Astrocyte (in vitro differentiated cells and primary cell): ENCODE measurements around the gene ERGIC3. TPM values are rescaled to one million over a fixed set of nuclear protein-coding genes. Genes with fewer than 3 reads are reported as not detected.

Source experiments
- DNase-seq: peaks from one replicate; pipeline ENCODE4 v3.0.0-alpha.2; 2010; ENCODE audit warnings: low read depth
- FAIRE-seq: peaks from 2 replicates; lab custom pipeline; 2011; peaks lifted over from hg19 to GRCh38; lab: Jason Lieb, UNC
- H2AFZ ChIP-seq: 2 replicates; pipeline ENCODE4 v1.6.0; 2012; ENCODE audit warnings: low read depth, low read length, inconsistent platforms
- H3K27ac ChIP-seq: 2 replicates; pipeline ENCODE4 v1.5.1; 2011; ENCODE audit warnings: low read depth, low read length, inconsistent platforms
- H3K27me3 ChIP-seq: 2 replicates; pipeline ENCODE4 v1.6.0; 2011; ENCODE audit warnings: low read length, inconsistent platforms; ENCODE audit not compliant: insufficient read depth
- H3K36me3 ChIP-seq: 2 replicates; pipeline ENCODE4 v1.5.1; 2011; ENCODE audit warnings: low read length, inconsistent platforms; ENCODE audit not compliant: insufficient read depth
- H3K4me1 ChIP-seq: 2 replicates; pipeline ENCODE4 v1.5.1; 2011; ENCODE audit warnings: low read length, inconsistent platforms; ENCODE audit not compliant: insufficient read depth
- H3K4me2 ChIP-seq: 2 replicates; pipeline ENCODE4 v1.6.0; 2012; ENCODE audit warnings: low read length, inconsistent platforms
- H3K4me3 ChIP-seq: 2 replicates; pipeline ENCODE4 v1.5.1; 2011; ENCODE audit warnings: low read depth, mild to moderate bottlenecking, low read length, inconsistent platforms; ENCODE audit not compliant: insufficient read depth
- H3K79me2 ChIP-seq: 2 replicates; pipeline ENCODE4 v1.6.0; 2012; ENCODE audit warnings: mild to moderate bottlenecking, low read length, inconsistent platforms; ENCODE audit not compliant: insufficient read depth
- H3K9ac ChIP-seq: 2 replicates; pipeline ENCODE4 v1.6.0; 2012; ENCODE audit warnings: mild to moderate bottlenecking, low read length, inconsistent platforms
- H3K9me3 ChIP-seq: 2 replicates; pipeline ENCODE4 v1.5.1; 2012; ENCODE audit warnings: low read depth, mild to moderate bottlenecking, low read length, inconsistent platforms; ENCODE audit not compliant: insufficient read depth
- H4K20me1 ChIP-seq: 2 replicates; pipeline ENCODE4 v1.6.0; 2012; ENCODE audit warnings: low read length, inconsistent platforms; ENCODE audit not compliant: insufficient read depth
- H3K27ac Mint-ChIP-seq: one replicate; pipeline ENCODE4 v1.8.0; 2021; ENCODE audit warnings: mild to moderate bottlenecking, mixed read lengths; ENCODE audit not compliant: unreplicated experiment
- H3K27me3 Mint-ChIP-seq: one replicate; pipeline ENCODE4 v1.8.0; 2021; ENCODE audit warnings: low read depth, mixed read lengths; ENCODE audit not compliant: unreplicated experiment
- H3K36me3 Mint-ChIP-seq: one replicate; pipeline ENCODE4 v1.8.0; 2021; ENCODE audit warnings: low read depth, mixed read lengths; ENCODE audit not compliant: unreplicated experiment
- H3K4me1 Mint-ChIP-seq: one replicate; pipeline ENCODE4 v1.8.0; 2021; ENCODE audit warnings: low read depth, mixed read lengths; ENCODE audit not compliant: unreplicated experiment
- H3K4me3 Mint-ChIP-seq: one replicate; pipeline ENCODE4 v1.8.0; 2021; ENCODE audit warnings: mild to moderate bottlenecking, moderate library complexity, mixed read lengths; ENCODE audit not compliant: unreplicated experiment
- H3K9me3 Mint-ChIP-seq: one replicate; pipeline ENCODE4 v1.8.0; 2021; ENCODE audit warnings: mild to moderate bottlenecking, mixed read lengths; ENCODE audit not compliant: unreplicated experiment
- CTCF ChIP-seq: IDR thresholded peaks from 2 replicates; pipeline ENCODE4 v1.5.1; 2011; ENCODE audit warnings: low read depth, mild to moderate bottlenecking, inconsistent platforms, low read length, moderate library complexity; ENCODE audit not compliant: insufficient read depth
- EZH2 ChIP-seq: IDR thresholded peaks from 2 replicates; pipeline ENCODE4 v1.6.1; 2012; ENCODE audit warnings: mild to moderate bottlenecking, low read length, inconsistent platforms; ENCODE audit not compliant: insufficient read depth
- total RNA-seq: library from RNA; stranded (reverse); gene quantifications from 2 replicates; pipeline ENCODE4 v1.2.1, GENCODE V29; 2021

Gene ERGIC3
- total RNA-seq, 1 donor from 2014 or later: 198 TPM

GRCh38 chr20:35595456-35595855 lies 53.6 kb downstream of the ERGIC3 start:
- Mint-ChIP-seq H3K27ac (no peak overlapping the region), H3K27me3 (peaks cover 46% of the 10 kb centered on the region), H3K4me1 (peaks cover 4% of the 10 kb centered on the region), H3K4me3 (no peak overlapping the region), H3K9me3 (peaks cover 7% of the 10 kb centered on the region), H3K36me3 (peaks cover 1% of the 10 kb centered on the region)
- Histone ChIP-seq H3K4me3 (no peak overlapping the region), H3K79me2 (no peaks in the 10 kb centered on the region), H3K9ac (no peak overlapping the region), H3K4me2 (no peak overlapping the region), H3K4me1 (no peaks in the 10 kb centered on the region), H3K9me3 (no peaks in the 10 kb centered on the region), H3K27ac (no peak overlapping the region), H2AFZ (no peak overlapping the region), H3K27me3 (peaks cover 12% of the 10 kb centered on the region), H3K36me3 (no peaks in the 10 kb centered on the region), H4K20me1 (no peaks in the 10 kb centered on the region)
- FAIRE-seq (no peak), DNase-seq (no peak)
- no peak for TF ChIP-seq EZH2
- no peak for TF ChIP-seq CTCF

GRCh38 chr20:35595901-35596300 lies 54.0 kb downstream of the ERGIC3 start:
- Histone ChIP-seq H3K27ac (no peak overlapping the region), H3K36me3 (no peaks in the 10 kb centered on the region), H3K4me2 (no peak overlapping the region), H3K9me3 (no peaks in the 10 kb centered on the region), H3K4me1 (peaks cover 2% of the 10 kb centered on the region), H3K79me2 (no peaks in the 10 kb centered on the region), H3K9ac (no peak overlapping the region), H3K4me3 (no peak overlapping the region), H4K20me1 (no peaks in the 10 kb centered on the region), H3K27me3 (peaks cover 16% of the 10 kb centered on the region), H2AFZ (no peak overlapping the region)
- H3K36me3 Mint-ChIP-seq: peaks cover 1% of the 10 kb centered on the region
- TF ChIP-seq CTCF: no peak
- TF ChIP-seq EZH2: no peak
- H3K27me3 Mint-ChIP-seq: peaks cover 51% of the 10 kb centered on the region
- H3K4me3 Mint-ChIP-seq: no peak overlapping the region
- FAIRE-seq (no peak), DNase-seq (no peak)
- H3K27ac Mint-ChIP-seq: no peak overlapping the region
- H3K9me3 Mint-ChIP-seq: peaks cover 7% of the 10 kb centered on the region
- H3K4me1 Mint-ChIP-seq: peaks cover 4% of the 10 kb centered on the region

GRCh38 chr20:35597186-35597585 lies 55.3 kb downstream of the ERGIC3 start:
- no peak overlapping the region for H3K27ac ChIP-seq
- Mint-ChIP-seq H3K27me3 (peaks cover 56% of the 10 kb centered on the region), H3K4me1 (peaks cover 4% of the 10 kb centered on the region), H3K4me3 (no peak overlapping the region), H3K36me3 (peaks cover 1% of the 10 kb centered on the region), H3K27ac (no peak overlapping the region), H3K9me3 (peaks cover 7% of the 10 kb centered on the region)
- H2AFZ ChIP-seq: no peak overlapping the region
- no peak overlapping the region for H3K9ac ChIP-seq
- H3K4me2 ChIP-seq: no peak overlapping the region
- TF ChIP-seq CTCF (no peak), EZH2 (no peak)
- no peaks in the 10 kb centered on the region for H3K9me3 ChIP-seq
- no peaks in the 10 kb centered on the region for H3K36me3 ChIP-seq
- no peak overlapping the region for H3K4me3 ChIP-seq
- DNase-seq (no peak), FAIRE-seq (no peak)
- no peaks in the 10 kb centered on the region for H3K79me2 ChIP-seq
- peaks cover 11% of the 10 kb centered on the region for H3K4me1 ChIP-seq
- peaks cover 24% of the 10 kb centered on the region for H3K27me3 ChIP-seq
- no peaks in the 10 kb centered on the region for H4K20me1 ChIP-seq
